MG63 (cell line): ENCODE measurements around the gene PANX2. TPM values are rescaled to one million over a fixed set of nuclear protein-coding genes. Genes with fewer than 3 reads are reported as not detected.

Experiments used
- DNase-seq: peaks from one replicate; pipeline ENCODE4 v3.0.0-alpha.2; 2020
- H3K27me3 ChIP-seq: fragments of 250-450 bp; sonication (Bioruptor Pico); 2 replicates; pipeline ENCODE4 v1.5.1; 2020; ENCODE audit warnings: mild to moderate bottlenecking, moderate library complexity
- H3K36me3 ChIP-seq: fragments of 250-450 bp; sonication (Bioruptor Pico); 2 replicates; pipeline ENCODE4 v1.5.1; 2020; ENCODE audit warnings: mild to moderate bottlenecking, moderate library complexity
- H3K4me3 ChIP-seq: fragments of 250-450 bp; sonication (Bioruptor Pico); 2 replicates; pipeline ENCODE4 v1.5.1; 2020; ENCODE audit warnings: mild to moderate bottlenecking, moderate library complexity
- H3K9me3 ChIP-seq: fragments of 250-450 bp; sonication (Bioruptor Pico); 2 replicates; pipeline ENCODE4 v1.5.1; 2020; ENCODE audit warnings: mild to moderate bottlenecking, moderate library complexity
- total RNA-seq: library from RNA; depleted of rRNA; stranded (reverse); fragments of >200 nt; shearing (Covaris generic); gene quantifications from 2 replicates; pipeline ENCODE4 v1.2.3, GENCODE V29; 2014; ENCODE audit warnings: low replicate concordance

Gene PANX2
- total RNA-seq, 1 experiment from 2014 or later: 0.79 TPM

DNA sequence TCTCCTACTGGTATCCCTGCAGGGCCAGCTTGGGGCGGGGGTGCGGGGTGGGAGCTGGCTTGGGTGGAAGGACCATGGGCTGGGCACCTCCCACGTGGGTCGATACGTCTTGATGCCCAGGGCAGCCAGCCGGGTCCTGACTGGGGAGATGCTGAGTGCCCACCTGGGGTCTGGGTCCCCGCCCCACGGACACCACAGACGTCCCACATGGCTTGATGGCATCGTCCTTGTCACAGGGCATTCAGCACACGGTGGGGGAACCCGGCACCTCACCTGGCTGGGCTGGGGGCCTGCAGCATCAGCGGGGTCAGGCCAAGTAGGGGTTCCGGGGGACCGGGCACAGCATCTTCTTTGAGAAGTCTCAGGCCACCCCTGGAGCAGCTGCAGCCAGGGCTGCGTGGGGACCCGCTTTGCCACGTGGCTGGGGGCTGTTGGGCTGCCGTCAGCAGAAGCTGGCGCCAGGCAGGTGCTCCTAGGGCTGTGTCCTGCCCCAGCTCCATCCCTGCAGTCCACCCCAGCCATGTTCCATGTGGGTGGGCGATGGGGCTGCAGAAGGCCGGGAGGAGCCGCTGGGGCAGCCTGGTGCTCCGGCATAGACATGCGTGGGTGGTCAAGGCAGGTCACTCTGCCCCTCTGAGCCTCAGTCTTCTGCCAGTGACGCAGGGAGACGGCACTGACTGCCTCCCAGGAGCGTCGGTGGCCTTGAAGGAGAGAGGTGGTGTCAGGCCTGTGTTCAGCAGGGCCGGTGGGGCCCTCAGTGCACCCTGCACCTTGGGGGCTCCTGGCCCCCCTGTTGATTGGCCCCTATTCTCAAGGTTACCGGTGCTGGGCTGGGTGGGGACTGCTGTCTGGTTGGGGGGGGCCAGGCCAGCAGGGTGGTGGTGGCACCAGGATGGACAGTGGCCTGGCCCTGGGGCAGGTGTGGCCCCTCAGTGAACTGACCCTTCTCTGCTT, 38.7 kb downstream of the PANX2 start:
- H3K36me3 ChIP-seq: peaks cover 60% of the 10 kb centered on the region
- H3K4me3 ChIP-seq: no peak overlapping the region
- no peaks in the 10 kb centered on the region for H3K9me3 ChIP-seq
- no peaks in the 10 kb centered on the region for H3K27me3 ChIP-seq
- no peak for DNase-seq

DNA sequence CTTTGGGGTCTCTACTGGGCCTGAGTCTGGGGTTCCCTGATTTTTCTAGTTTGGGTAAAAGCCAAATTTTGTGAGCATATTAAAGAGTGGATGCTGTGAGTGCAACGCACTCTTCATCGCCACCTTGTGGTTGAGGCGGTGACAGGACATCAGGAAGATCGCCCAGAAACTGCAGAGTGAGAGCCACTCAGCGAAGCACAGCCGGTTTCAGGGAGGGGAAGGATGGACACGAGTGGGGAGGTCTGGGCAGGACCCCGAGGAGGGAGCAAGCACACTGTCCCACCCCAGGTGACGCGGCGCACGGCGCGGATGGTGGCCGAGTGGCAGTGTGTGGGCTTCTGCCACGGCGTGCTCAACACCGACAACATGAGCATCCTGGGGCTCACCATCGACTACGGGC, 39.4 kb downstream of the PANX2 start:
- Histone ChIP-seq H3K4me3 (no peak overlapping the region), H3K36me3 (peaks cover 62% of the 10 kb centered on the region), H3K27me3 (no peaks in the 10 kb centered on the region), H3K9me3 (no peaks in the 10 kb centered on the region)
- DNase-seq: no peak

DNA sequence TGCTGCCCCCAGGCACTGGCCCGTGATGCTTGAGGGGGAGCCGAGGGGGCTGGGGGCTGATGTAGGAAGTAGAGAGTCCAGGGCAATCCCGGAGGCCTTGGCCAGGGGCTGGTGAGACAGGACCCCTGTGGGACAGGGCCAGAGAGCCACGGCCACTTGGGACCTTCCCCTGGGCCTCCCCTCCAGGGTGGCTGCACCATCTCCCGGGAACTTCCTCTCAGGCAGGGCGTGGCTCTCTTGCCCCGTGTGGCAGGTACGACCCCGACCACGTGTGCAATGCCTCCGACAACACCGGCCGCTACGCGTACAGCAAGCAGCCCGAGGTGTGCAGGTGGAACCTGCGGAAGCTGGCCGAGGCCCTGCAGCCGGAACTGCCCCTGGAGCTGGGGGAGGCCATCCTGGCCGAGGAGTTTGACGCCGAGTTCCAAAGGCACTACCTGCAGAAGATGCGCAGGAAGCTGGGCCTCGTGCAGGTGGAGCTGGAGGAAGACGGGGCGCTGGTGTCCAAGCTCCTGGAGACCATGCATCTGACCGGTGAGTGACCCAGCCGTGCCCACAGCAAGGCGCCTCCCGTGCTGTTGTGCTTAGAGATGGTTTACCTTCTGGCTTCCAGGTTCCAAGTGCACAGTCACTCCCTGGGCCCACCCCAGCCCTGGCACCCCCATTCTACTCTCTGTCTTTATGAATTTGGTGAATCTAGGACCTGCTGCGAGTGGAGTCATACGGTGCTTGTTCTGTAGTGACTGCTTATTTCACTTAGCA, 40.0 kb downstream of the PANX2 start:
- Histone ChIP-seq H3K27me3 (no peaks in the 10 kb centered on the region), H3K9me3 (no peaks in the 10 kb centered on the region), H3K36me3 (peaks cover 60% of the 10 kb centered on the region), H3K4me3 (no peak overlapping the region)
- DNase-seq: no peak

DNA sequence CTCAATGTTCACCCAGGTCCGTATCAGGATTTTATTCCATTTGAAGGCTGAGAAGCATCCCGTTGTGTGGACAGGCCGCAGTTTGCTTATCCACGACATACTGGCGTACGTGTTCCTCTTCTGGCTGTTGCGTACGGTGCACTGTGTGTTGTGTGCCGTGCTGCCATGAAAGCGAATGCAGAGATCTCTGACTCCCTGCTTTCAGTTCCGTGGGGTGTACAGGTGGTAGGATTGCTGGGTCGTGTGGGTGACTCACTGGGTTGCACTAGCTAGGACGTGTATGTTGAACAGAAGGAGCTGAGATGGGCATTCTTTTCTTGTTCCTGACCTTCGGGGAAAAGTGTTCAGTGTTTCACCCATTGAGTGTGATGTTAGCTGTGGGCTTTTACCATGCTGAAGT, 40.6 kb downstream of the PANX2 start:
- no peaks in the 10 kb centered on the region for H3K9me3 ChIP-seq
- no peak overlapping the region for H3K4me3 ChIP-seq
- no peak for DNase-seq
- peaks cover 59% of the 10 kb centered on the region for H3K36me3 ChIP-seq
- no peaks in the 10 kb centered on the region for H3K27me3 ChIP-seq

DNA sequence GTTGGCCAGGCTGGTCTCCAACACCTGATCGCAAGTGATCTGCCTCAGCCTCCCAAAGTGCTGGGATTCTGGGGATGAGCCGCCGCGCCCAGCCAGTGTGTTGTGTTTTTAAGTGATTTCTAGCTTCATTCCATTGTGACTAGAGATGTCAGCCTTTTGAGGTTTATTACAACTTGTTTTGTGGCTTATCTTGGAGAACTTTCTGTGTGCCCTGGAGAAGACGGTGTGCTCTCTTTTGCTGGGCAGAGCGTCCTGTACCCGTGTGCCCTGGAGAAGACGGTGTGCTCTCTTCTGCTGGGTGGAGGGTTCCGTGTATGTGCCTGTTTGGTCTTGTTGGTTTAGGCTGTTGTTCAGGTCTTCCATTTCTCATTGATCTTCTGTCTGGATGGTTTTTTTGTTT, 42.7 kb downstream of the PANX2 start:
- no peaks in the 10 kb centered on the region for H3K9me3 ChIP-seq
- DNase-seq: no peak
- no peak overlapping the region for H3K4me3 ChIP-seq
- peaks cover 64% of the 10 kb centered on the region for H3K36me3 ChIP-seq
- H3K27me3 ChIP-seq: no peaks in the 10 kb centered on the region

DNA sequence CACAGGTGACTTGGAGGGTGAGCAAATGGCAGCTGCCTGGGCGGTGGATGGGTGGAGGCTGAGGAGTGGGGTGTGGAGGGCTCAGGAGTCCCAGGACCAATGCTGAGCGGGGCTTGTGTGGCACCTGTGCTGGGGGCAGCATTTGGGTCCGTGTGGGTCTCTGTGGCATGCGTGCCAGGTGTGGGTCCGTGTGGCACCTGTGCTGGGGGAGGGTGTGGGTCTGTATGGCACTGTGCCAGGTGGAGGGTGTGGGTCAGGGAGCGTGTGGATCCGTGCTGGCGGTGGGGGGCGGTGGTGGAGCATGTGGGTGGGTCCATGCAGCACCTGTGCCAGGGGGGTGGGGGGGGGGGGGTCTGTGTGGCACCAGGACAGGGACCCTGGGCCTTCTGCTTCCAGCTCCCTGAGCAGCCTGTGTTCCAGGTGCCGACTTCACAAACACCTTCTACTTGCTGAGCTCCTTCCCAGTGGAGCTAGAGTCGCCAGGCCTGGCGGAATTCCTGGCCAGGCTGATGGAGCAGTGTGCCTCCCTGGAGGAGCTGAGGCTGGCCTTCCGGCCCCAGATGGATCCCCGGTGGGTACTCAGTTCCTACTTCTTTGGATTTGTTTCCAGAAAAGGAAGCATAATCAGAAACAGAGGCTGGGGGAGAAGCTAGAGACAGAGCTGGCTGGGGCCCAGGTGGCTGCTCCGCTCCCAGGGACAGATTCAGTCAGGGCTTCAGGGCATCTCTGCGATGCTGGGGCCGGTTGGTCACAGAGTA, 44.9 kb downstream of the PANX2 start:
- Histone ChIP-seq H3K9me3 (no peaks in the 10 kb centered on the region), H3K4me3 (no peak overlapping the region), H3K27me3 (no peaks in the 10 kb centered on the region), H3K36me3 (peaks cover 65% of the 10 kb centered on the region)
- no peak for DNase-seq

DNA sequence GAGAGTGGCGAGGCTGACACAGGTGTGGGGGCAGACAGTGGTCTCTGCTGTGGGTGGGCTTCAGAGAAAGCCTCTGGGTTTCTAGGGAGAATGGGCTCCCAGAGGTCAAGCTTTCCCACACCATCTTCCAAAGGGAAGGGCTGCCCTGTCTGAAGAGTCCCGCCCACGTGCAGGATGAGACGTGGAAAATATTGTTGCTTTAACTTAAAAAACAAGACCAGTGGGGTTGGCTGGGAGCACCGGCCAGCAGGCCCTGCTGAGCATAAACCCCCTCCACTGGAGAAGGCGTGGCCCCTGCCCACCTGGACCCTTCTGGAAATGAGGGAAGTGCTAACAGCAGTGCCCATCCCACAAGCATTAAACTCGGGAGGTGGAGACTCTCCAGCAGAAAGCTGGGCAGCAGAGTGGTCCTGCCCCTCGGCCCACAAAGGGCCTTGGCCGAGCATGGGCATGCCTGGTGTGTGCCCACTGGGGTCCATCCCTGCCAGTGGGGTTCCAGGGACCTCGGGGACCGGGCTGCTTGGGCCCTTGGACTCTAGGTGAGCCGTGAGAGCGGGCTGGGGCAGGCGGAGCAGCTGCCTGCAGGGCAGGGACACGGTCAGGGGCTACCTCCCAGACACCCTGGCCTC, 45.6 kb downstream of the PANX2 start:
- Histone ChIP-seq H3K36me3 (peaks cover 59% of the 10 kb centered on the region), H3K27me3 (no peaks in the 10 kb centered on the region), H3K4me3 (no peak overlapping the region), H3K9me3 (no peaks in the 10 kb centered on the region)
- DNase-seq: no peak

DNA sequence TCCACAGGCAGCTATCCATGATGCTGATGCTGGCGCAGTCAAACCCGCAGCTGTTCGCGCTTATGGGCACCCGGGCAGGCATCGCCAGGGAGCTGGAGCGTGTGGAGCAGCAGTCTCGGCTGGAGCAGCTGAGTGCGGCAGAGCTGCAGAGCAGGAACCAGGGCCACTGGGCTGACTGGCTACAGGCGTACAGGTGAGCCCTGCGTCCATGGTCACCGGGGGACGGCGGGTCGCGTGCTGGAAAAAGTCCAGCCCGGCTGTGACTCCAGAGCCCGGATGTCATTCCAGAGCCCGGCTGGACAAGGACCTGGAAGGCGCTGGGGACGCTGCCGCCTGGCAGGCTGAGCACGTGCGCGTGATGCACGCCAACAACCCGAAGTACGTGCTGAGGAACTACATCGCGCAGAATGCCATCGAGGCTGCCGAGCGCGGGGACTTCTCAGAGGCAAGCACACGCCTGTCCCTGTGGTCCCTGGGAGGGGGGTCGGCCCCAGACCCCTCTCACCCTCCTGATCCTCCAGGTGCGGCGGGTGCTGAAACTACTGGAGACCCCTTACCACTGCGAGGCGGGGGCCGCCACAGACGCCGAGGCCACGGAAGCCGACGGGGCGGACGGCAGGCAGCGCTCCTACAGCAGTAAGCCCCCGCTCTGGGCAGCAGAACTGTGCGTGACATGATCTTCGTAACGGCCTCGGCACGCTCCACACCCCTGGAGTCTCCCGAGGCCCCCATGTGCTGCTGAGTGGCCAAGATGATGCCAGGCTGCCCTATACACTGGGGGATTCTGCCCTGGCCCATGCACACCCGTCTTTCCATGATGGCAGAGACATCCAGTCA, 46.4 kb downstream of the PANX2 start:
- no peaks in the 10 kb centered on the region for H3K9me3 ChIP-seq
- H3K4me3 ChIP-seq: no peak overlapping the region
- DNase-seq: no peak
- peaks cover 57% of the 10 kb centered on the region for H3K36me3 ChIP-seq
- H3K27me3 ChIP-seq: no peaks in the 10 kb centered on the region

DNA sequence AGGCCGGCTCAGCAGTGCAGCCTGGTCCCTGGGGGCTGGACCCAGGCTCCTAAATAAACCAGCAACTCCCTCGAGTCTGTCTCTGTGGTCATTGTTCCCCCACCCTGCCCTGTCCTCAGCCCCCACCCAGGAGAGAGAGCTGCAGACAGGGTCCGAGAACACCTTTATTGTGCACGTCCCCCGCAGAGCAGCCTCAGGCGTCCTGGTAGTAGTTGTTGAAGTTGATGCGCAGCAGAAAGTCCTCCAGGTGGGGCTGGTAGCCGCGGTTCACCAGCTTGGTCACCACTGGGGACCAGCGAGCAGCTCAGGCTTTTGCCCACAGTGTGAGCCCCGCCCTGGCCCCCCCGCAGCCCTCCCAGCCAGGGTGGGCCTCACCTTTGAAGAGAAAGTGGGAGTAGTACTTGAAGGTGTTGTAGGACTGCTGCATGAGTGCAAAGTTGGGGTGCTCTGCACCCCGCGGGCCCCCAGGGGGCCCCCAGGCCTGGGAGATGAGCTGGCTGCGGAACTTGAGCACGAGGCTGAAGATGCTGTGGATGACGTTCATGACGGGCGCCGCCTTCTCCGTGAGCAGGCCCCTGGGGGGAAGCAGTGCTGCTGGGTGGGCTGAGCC, 47.1 kb downstream of the PANX2 start:
- no peaks in the 10 kb centered on the region for H3K27me3 ChIP-seq
- DNase-seq: no peak
- H3K36me3 ChIP-seq: peaks cover 54% of the 10 kb centered on the region
- H3K4me3 ChIP-seq: no peak overlapping the region
- no peaks in the 10 kb centered on the region for H3K9me3 ChIP-seq

DNA sequence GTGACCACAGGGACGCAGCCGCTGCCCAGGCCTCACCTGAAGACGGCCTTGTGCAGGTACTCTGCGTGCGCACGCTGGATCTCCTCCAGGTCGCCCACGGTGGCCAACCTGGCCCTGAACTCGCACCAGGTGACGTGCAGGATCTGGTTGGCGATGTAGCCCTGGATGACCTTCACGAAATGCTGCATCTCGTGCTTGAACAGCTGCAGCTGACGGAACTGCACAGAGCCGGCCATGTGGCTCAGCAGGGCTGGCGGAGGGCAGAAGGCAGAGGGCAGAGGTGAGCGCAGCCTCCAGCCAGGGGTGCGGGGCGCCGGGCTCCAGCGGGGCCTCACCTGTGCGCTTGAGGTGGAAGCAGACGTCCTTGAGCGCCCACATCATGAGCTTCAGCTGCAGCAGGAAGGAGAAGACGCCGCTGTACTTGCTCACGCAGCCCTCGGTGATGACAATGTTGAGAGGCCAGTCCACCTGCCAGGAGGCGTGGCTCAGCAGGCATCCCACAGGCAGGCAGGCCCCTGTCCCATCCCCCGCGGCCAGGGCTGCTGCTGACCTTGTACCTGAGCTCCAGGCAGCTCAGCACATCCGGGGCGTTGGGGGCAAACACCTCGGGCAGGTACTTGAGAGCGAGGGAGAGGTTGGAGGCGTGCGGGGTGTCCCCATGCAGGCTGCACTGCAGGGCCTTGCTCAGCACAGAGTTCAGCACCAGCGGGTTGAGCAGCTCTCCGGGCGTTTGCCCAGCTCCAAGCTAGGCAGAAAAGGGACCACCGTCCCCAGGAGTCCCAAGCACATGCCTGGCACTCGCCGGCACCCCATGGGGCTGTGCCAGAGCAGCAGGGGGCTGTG, 47.8 kb downstream of the PANX2 start:
- H3K36me3 ChIP-seq: peaks cover 48% of the 10 kb centered on the region
- H3K9me3 ChIP-seq: no peaks in the 10 kb centered on the region
- no peaks in the 10 kb centered on the region for H3K27me3 ChIP-seq
- no peak for DNase-seq
- no peak overlapping the region for H3K4me3 ChIP-seq

DNA sequence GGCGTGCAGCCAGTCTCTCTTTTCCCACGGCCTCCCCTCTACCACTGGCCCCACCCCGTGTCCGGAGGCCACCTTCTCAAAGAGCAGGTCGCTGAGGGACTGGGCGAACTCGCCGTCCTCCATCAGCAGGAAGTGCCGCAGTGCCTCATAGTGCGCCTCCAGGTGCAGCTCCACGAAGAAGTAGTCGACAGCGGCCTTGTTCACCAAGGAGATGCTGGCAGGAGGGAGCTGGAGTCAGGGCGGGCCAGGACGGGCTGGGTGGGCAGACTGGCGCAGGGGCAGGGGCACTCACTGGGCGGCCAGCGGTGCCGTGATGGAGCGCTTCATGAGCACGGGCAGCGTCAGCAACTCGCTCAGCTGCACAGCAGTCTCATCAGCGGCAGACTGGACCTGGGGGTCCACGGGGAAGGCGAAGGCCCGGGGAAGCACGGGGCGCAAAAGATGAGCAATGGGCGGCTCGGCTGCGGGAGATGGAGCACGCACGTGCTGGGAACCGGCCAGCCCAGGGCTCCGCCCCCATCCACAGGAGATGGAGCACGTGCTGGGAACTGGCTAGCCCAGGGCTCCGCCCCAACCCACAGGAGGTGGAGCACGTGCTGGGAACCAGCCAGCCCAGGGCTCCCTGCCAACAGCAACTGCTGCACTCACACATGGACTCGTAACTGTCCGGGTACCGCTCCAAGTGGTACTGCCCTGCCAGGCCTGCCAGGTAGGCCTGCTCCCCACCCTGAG, 48.6 kb downstream of the PANX2 start:
- peak; percentile 58 for DNase-seq
- no peaks in the 10 kb centered on the region for H3K27me3 ChIP-seq
- H3K9me3 ChIP-seq: no peaks in the 10 kb centered on the region
- no peak overlapping the region for H3K4me3 ChIP-seq
- H3K36me3 ChIP-seq: peaks cover 45% of the 10 kb centered on the region

DNA sequence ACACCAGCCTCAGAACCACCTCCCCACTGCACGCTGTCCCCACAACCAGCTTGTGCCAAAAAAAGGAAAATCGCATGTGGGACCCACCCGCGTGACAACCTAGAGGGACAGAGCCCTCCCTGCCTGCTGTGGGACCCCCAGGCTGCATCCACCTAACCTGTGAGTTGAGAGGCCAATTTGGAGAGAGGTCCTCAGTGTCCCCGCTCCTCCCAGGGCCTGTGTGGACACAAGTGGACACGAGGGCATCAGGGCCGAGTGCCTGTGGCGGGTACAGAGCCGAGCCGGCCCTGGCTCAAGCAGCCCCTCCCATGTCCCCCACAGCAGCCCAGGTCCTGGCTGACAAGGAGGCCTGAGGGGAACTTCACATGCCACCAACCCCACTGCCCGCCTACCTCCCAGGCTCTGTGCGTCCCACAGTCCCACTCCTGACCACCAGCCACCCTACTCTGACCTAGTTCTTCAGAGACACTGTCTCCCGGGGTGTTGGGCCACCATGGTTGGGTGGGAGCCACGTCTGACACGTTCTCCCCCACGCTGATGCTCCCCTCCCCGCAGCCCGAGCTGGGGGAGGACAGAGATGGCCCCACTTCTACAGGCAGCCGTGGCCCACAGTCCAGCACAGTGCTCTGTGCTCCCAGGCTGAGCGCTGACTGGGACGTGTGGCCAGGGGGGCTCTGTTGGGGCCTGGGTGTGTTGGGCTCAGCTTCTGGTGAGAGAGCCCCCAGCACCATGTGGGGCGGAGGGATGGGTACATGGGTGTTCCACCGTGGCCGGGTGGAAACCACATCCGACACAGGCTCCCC, 49.5 kb downstream of the PANX2 start:
- no peak for DNase-seq
- H3K36me3 ChIP-seq: peaks cover 38% of the 10 kb centered on the region

DNA sequence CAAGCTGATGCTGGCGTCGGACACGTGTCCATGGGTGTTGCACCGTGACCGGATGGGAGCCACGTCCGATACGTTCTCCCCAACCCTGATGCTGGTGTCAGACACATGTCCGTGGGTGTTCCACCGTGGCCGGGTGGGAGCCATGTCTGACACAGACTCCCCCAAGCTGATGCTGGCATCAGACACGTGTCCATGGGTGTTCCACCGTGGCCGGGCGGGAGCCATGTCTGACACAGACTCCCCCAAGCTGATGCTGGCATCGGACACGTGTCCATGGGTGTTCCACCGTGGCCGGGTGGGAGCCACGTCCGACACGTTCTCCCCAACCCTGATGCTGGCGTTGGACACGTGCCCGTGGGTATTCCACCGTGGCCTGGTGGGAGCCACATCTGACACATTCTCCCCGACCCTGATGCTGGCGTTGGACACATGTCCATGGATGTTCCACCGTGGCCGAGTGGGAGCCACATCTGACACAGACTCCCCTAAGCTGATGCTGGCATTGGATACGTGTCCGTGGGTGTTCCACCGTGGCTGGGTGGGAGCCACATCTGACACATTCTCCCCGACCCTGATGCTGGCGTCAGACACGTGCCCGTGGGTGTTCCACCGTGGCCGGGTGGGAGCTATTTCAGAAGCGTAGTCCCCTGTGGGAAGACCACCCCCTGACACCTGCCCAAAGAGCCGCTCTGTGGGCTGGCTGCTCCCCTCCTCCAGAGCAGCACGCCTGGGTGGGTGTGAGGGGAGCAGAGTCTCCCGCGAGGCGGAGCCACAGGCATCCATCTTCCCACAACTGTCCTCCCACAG, 50.3 kb downstream of the PANX2 start:
- H3K36me3 ChIP-seq: peaks cover 33% of the 10 kb centered on the region
- no peaks in the 10 kb centered on the region for H3K27me3 ChIP-seq
- no peaks in the 10 kb centered on the region for H3K9me3 ChIP-seq
- no peak overlapping the region for H3K4me3 ChIP-seq
- DNase-seq: no peak

More for the DNA sequence above, 49.5 kb downstream of the PANX2 start:
- Histone ChIP-seq H3K4me3 (no peak overlapping the region), H3K27me3 (no peaks in the 10 kb centered on the region), H3K9me3 (no peaks in the 10 kb centered on the region)
